HG02798 (cell line): ENCODE data around the gene STATH.
"Not testable (repeated sequence)": the region's sequence is repeated elsewhere in the genome, so short reads cannot be mapped to it uniquely, and the experiment has no call there.

ENCODE experiments used
- ATAC-seq: cut with Tn5 transposase; IDR thresholded peaks from one replicate; pipeline ENCODE4 v1.9.1; 2021; ENCODE audit warnings: mild to moderate bottlenecking; ENCODE audit not compliant: unreplicated experiment, poor library complexity

STATH gene

GRCh38 chr4:69995526-69996016 is at the start of gene STATH:
Gene STATH, plus strand, starts transcription at chr4:69995966. Its CDS starts 2,472 bp downstream, at chr4:69998438.
- ATAC-seq = no peak

- ATAC-seq = no peak
These were observed 44.2 kb upstream of the STATH start for GRCh38 chr4:69951602-69952001.

- ATAC-seq = no peak
These were observed 38.6 kb upstream of the STATH start for GRCh38 chr4:69957209-69957608.

GRCh38 chr4:69965628-69966027 is 30.1 kb upstream of the STATH start, which contains the start of gene CSN2:
Gene CSN2, minus strand, starts transcription at chr4:69965728. Its CDS starts 4,733 bp downstream, at chr4:69960995.
- no peak for ATAC-seq

- ATAC-seq = no peak
These were observed 25.7 kb upstream of the STATH start for GRCh38 chr4:69970071-69970470.

GRCh38 chr4:69974631-69975030 is 21.1 kb upstream of the STATH start:
- no peak for ATAC-seq

GRCh38 chr4:69977582-69977981 is 18.2 kb upstream of the STATH start:
- no peak for ATAC-seq

- peak; percentile 47 for ATAC-seq
These were observed 11.7 kb upstream of the STATH start for GRCh38 chr4:69984030-69984443.

- ATAC-seq = no peak
These were observed 9.1 kb upstream of the STATH start for GRCh38 chr4:69986663-69987062.

GRCh38 chr4:69991016-69991415 is 4.8 kb upstream of the STATH start:
- no peak for ATAC-seq

GRCh38 chr4:69994782-69995181 is 984 bp upstream of the STATH start:
- ATAC-seq = no peak

- ATAC-seq = no peak
These were observed 3.7 kb downstream of the STATH start for GRCh38 chr4:69999420-69999819.

- no peak for ATAC-seq
These were observed 4.9 kb downstream of the STATH start for GRCh38 chr4:70000711-70001110.

- ATAC-seq = no peak
These were observed 6.7 kb downstream of the STATH start for GRCh38 chr4:70002507-70002906.

GRCh38 chr4:70008771-70009170 is 13.0 kb downstream of the STATH start:
- ATAC-seq = no peak

- not testable (repeated sequence) for ATAC-seq
These were observed 23.2 kb downstream of the STATH start for GRCh38 chr4:70019006-70019405.

- ATAC-seq = no peak
These were observed 27.5 kb downstream of the STATH start for GRCh38 chr4:70023218-70023617.

GRCh38 chr4:70027011-70027410 is 31.2 kb downstream of the STATH start:
- no peak for ATAC-seq

- not testable (repeated sequence) for ATAC-seq
These were observed 32.4 kb downstream of the STATH start, which contains the start of gene HTN3 for GRCh38 chr4:70028159-70028558. Gene HTN3, plus strand, starts transcription at chr4:70028459. Its CDS starts 2,282 bp downstream, at chr4:70030741.

GRCh38 chr4:70037559-70037958 is 41.8 kb downstream of the STATH start:
- not testable (repeated sequence) for ATAC-seq

GRCh38 chr4:70039928-70040327 is 44.2 kb downstream of the STATH start:
- not testable (repeated sequence) for ATAC-seq

- ATAC-seq = no peak
These were observed 46.0 kb downstream of the STATH start for GRCh38 chr4:70041652-70042286.
